ENCODE data around the gene NOSTRIN. TPM values are rescaled to one million over a fixed set of nuclear protein-coding genes. Genes with fewer than 3 reads are reported as not detected.

Gene NOSTRIN
- polyA plus RNA-seq, 1 experiment: not detected

GRCh38 chr2:168802859-168803725, 655 bp downstream of the NOSTRIN start:
- no peak for DNase-seq (ENCODE audit: low read depth)
- POLR2A ChIA-PET: no interaction called here
- Histone ChIP-seq H3K4me3 (ENCODE audit: low read depth, low read length) (no peak overlapping the region), H3K36me3 (ENCODE audit: control insufficient read depth, insufficient read depth, low read length) (no peaks in the 10 kb centered on the region), H3K27me3 (ENCODE audit: control insufficient read depth, insufficient read depth, low read length) (no peaks in the 10 kb centered on the region)
- CTCF ChIA-PET: interaction anchor here (0.9 kb wide), 1 partner anchor 30 kb away, joined by 3 read pairs; no protein-coding TSS in a partner anchor
- TF ChIP-seq CTCF (IDR thresholded peaks at IDR 0.05; ENCODE audit: insufficient read depth, low read depth, low read length): no peak

GRCh38 chr2:168804214-168804613, 1.8 kb downstream of the NOSTRIN start:
- no peak for DNase-seq (ENCODE audit: low read depth)
- TF ChIP-seq CTCF (IDR thresholded peaks at IDR 0.05; ENCODE audit: insufficient read depth, low read depth, low read length): no peak
- H3K27me3 ChIP-seq (ENCODE audit: control insufficient read depth, insufficient read depth, low read length): no peaks in the 10 kb centered on the region
- no peak overlapping the region for H3K4me3 ChIP-seq (ENCODE audit: low read depth, low read length)
- CTCF ChIA-PET: no interaction called here
- POLR2A ChIA-PET: no interaction called here
- no peaks in the 10 kb centered on the region for H3K36me3 ChIP-seq (ENCODE audit: control insufficient read depth, insufficient read depth, low read length)

DNA sequence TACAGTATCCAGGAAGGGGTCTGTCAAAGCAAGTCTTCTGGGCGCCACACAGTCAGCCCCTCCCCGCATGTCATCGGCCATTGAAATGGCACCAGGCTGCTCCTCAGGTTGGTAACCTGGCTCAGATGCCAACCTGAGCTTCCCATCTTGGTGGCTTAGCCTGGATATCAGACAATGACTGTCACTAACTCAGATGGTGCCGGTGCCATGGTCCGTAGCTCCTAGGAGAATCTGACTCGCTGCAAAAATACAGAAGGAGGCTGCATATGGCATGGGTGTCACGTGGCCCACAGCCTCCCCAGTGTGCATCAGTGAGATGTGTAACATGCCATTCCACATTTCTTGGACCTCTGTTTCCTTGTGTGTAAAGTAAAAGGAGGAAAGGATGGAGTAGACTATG, 3.2 kb downstream of the NOSTRIN start:
- Histone ChIP-seq H3K36me3 (ENCODE audit: control insufficient read depth, insufficient read depth, low read length) (no peaks in the 10 kb centered on the region), H3K4me3 (ENCODE audit: low read depth, low read length) (no peak overlapping the region), H3K27me3 (ENCODE audit: control insufficient read depth, insufficient read depth, low read length) (no peaks in the 10 kb centered on the region)
- DNase-seq (ENCODE audit: low read depth): no peak
- ChIA-PET POLR2A (no interaction called here), CTCF (interaction anchor here (1.2 kb wide), 1 partner anchor 10 kb away, joined by 3 read pairs; no protein-coding TSS in a partner anchor)
- TF ChIP-seq CTCF (IDR thresholded peaks at IDR 0.05; ENCODE audit: insufficient read depth, low read depth, low read length): no peak

DNA sequence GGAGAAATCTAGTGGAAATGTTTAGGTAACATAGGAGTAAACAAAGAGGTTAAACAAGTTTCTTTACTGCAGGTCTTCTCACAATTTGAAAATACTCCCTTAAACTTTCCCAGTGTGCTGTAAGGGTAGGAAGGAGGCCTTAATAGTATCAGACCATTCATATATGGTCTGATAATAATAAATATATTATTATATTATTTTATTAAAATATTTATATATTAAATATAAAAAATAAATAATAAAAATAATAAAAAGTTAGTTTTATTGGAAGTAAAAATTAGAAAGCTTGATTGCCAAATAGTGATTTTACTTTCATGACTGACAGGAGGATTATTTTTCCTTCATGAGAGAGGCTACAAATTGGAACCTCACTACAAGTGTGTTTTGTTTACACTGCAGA, 7.1 kb downstream of the NOSTRIN start:
- Histone ChIP-seq H3K4me3 (ENCODE audit: low read depth, low read length) (no peak overlapping the region), H3K27me3 (ENCODE audit: control insufficient read depth, insufficient read depth, low read length) (no peaks in the 10 kb centered on the region), H3K36me3 (ENCODE audit: control insufficient read depth, insufficient read depth, low read length) (no peaks in the 10 kb centered on the region)
- POLR2A ChIA-PET: no interaction called here
- CTCF ChIA-PET: no interaction called here
- no peak for TF ChIP-seq CTCF (IDR thresholded peaks at IDR 0.05; ENCODE audit: insufficient read depth, low read depth, low read length)
- DNase-seq (ENCODE audit: low read depth): no peak

DNA sequence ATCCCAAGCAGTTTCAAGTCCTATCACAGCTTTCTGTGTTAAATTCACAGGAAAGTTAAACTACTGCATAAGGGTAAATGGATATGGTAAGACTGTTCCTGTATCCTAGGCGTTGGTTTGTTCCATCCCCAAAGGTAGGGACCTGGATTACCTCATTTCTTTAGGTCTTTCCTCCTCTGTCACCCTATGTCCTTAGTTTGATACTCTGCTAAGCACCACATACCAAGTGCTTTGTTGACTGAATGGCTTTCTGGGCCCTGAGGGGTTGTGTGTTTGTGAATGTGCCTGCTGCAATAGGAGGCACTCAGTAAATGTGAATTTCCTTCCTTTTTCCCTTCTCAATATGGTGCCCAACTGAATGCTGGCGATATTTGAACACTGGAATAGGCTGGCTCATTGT, 7.8 kb downstream of the NOSTRIN start:
- no peak for TF ChIP-seq CTCF (IDR thresholded peaks at IDR 0.05; ENCODE audit: insufficient read depth, low read depth, low read length)
- H3K27me3 ChIP-seq (ENCODE audit: control insufficient read depth, insufficient read depth, low read length): no peaks in the 10 kb centered on the region
- H3K4me3 ChIP-seq (ENCODE audit: low read depth, low read length): no peak overlapping the region
- ChIA-PET POLR2A (no interaction called here), CTCF (no interaction called here)
- no peak for DNase-seq (ENCODE audit: low read depth)
- no peaks in the 10 kb centered on the region for H3K36me3 ChIP-seq (ENCODE audit: control insufficient read depth, insufficient read depth, low read length)
